Activated CD8-positive, alpha-beta T cell treated with anti-CD3 and anti-CD28 coated beads, Interleukin-2, amount 10 ng/mL, durations not matched to agents 7 days and 5 days (primary cell): ENCODE measurements around the gene SPATA17. TPM values are rescaled to one million over a fixed set of nuclear protein-coding genes. Genes with fewer than 3 reads are reported as not detected.

Experiments
- ATAC-seq: fragments of 150-1000 bp; cut with Tn5 transposase; one replicate; pipeline ENCODE4 v1.10.0; 2021; ENCODE audit warnings: moderate library complexity
- CTCF ChIA-PET: fragments of 350-600 bp; sonication (Branson Sonifier 250); formaldehyde crosslinking; loops from one replicate; lab custom pipeline; 2021; ENCODE audit warnings: antibody characterized with exemption; lab: Charles Lee
- POLR2A ChIA-PET: fragments of 350-600 bp; sonication (Branson Sonifier 250); formaldehyde crosslinking; loops from one replicate; lab custom pipeline; 2021; ENCODE audit warnings: antibody characterized with exemption; lab: Charles Lee
- DNase-seq: peaks from one replicate; pipeline ENCODE4 v3.0.0-alpha.2; 2020
- H3K27ac Mint-ChIP-seq: one replicate; pipeline ENCODE4 v1.8.0; 2021; ENCODE audit warnings: mild to moderate bottlenecking, mixed read lengths
- H3K27me3 Mint-ChIP-seq: one replicate; pipeline ENCODE4 v1.8.0; 2021; ENCODE audit warnings: low read depth, mixed read lengths
- H3K36me3 Mint-ChIP-seq: one replicate; pipeline ENCODE4 v1.8.0; 2021; ENCODE audit warnings: low read depth, mixed read lengths
- H3K4me1 Mint-ChIP-seq: one replicate; pipeline ENCODE4 v1.8.0; 2021; ENCODE audit warnings: low read depth, mixed read lengths
- H3K4me3 Mint-ChIP-seq: one replicate; pipeline ENCODE4 v1.8.0; 2021; ENCODE audit warnings: mild to moderate bottlenecking, mixed read lengths
- H3K9me3 Mint-ChIP-seq: one replicate; pipeline ENCODE4 v1.8.0; 2022; ENCODE audit warnings: mixed read lengths; ENCODE audit not compliant: insufficient read depth
- total RNA-seq, 2 experiments: library from RNA; stranded (reverse); gene quantifications; one replicate each; pipeline ENCODE4 v1.2.3, GENCODE V29; 2021

SPATA17 gene
- total RNA-seq, 2 experiments from 2014 or later: not detected

DNA sequence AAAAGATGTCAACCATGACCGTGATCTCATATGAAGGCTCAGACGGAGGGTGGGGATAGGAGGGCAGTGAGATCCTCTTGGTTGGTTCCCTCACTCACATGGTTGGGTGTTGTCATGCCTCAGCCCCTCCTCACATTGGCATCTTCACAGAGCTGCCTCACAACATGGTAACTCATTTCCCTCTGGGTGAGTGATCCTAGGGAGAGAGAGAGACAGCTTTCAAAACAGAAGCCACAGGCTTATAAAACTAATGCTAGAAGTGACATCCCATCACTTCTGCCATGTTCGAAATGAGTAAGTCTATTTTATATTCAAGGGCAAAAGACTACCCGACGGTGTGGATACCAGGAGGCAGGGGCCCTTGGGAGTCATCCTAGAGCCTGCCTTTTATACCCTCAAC is 145.5 kb downstream of the SPATA17 start:
- H3K27ac Mint-ChIP-seq: no peak overlapping the region
- no peak overlapping the region for H3K4me3 Mint-ChIP-seq
- no peaks in the 10 kb centered on the region for H3K9me3 Mint-ChIP-seq
- ATAC-seq (no peak), DNase-seq (no peak)
- no peaks in the 10 kb centered on the region for H3K4me1 Mint-ChIP-seq
- no peaks in the 10 kb centered on the region for H3K27me3 Mint-ChIP-seq
- no peaks in the 10 kb centered on the region for H3K36me3 Mint-ChIP-seq
- ChIA-PET POLR2A (no interaction called here), CTCF (no interaction called here)

- ChIA-PET CTCF (no interaction called here), POLR2A (no interaction called here)
- DNase-seq (no peak), ATAC-seq (no peak)
- no peaks in the 10 kb centered on the region for H3K9me3 Mint-ChIP-seq
- no peaks in the 10 kb centered on the region for H3K4me1 Mint-ChIP-seq
- no peaks in the 10 kb centered on the region for H3K36me3 Mint-ChIP-seq
- H3K27me3 Mint-ChIP-seq: no peaks in the 10 kb centered on the region
- no peak overlapping the region for H3K4me3 Mint-ChIP-seq
- H3K27ac Mint-ChIP-seq: no peak overlapping the region
Observed at GRCh38 chr1:217781056-217781455, 149.9 kb downstream of the SPATA17 start.

DNA sequence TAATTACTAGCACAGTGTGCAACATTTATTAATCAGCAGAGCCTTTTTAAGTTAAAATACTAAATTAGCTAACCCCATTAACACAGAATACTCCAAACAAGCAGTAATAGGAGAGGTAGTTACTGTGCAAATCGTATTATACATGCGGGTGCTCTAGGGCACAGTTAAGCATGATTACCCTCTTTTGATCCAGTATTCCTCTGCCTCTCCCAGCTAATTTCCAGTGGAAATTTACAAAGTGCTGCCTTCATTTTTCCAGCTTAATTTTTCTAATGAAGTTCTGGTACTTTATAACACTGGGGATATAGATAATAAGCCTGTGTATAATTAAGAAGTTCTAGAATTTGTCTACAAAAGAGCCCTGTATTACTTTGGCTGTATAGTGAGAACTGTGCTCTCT is 159.9 kb downstream of the SPATA17 start:
- ChIA-PET POLR2A (no interaction called here), CTCF (no interaction called here)
- Mint-ChIP-seq H3K4me3 (no peak overlapping the region), H3K27ac (no peak overlapping the region), H3K4me1 (no peaks in the 10 kb centered on the region), H3K27me3 (no peaks in the 10 kb centered on the region), H3K9me3 (no peaks in the 10 kb centered on the region), H3K36me3 (no peaks in the 10 kb centered on the region)
- no peak for ATAC-seq
- no peak for DNase-seq

DNA sequence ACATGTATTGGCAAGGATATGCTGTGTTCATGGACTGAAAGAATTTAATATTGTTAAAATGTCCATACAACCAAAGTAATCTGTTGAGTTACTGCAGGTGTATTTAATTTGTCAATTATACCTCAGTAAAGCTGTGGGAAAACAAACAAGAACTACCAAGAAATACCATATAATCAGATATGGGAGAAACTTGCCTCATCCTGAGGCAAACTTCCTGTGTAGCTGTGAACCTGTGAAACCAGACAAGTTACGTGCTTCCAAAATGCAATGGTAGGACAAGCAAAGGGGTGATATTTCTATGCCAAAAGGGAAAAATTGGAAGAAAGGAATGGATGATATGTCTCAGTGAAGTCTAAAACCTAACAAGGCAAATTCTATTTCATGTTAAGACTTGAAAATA is 174.6 kb downstream of the SPATA17 start:
- H3K4me3 Mint-ChIP-seq: no peak overlapping the region
- ATAC-seq (no peak), DNase-seq (no peak)
- H3K4me1 Mint-ChIP-seq: no peaks in the 10 kb centered on the region
- H3K9me3 Mint-ChIP-seq: no peaks in the 10 kb centered on the region
- ChIA-PET CTCF (no interaction called here), POLR2A (no interaction called here)
- H3K27ac Mint-ChIP-seq: no peak overlapping the region
- no peaks in the 10 kb centered on the region for H3K27me3 Mint-ChIP-seq
- H3K36me3 Mint-ChIP-seq: no peaks in the 10 kb centered on the region

DNA sequence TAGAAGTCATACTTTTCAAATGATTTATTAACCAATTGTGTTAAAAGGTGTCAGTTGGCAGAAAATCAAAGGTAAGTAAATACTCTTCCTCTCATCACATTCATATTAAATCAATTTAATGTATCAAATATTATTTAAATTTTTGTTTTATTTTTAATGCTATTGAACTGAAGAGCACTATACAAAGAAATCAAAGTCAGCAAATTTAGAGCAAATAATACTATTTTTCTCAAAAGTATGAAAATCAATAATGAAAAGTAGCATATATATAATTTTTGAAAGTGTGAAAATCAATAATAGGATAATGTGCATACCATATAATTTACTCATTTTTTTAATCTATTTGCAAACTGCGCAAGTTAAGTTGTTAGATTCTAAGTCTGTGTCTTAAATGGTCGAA is 181.0 kb downstream of the SPATA17 start:
- ChIA-PET POLR2A (no interaction called here), CTCF (no interaction called here)
- no peak for DNase-seq
- H3K4me1 Mint-ChIP-seq: no peaks in the 10 kb centered on the region
- no peak overlapping the region for H3K4me3 Mint-ChIP-seq
- H3K27me3 Mint-ChIP-seq: no peaks in the 10 kb centered on the region
- peaks cover 3% of the 10 kb centered on the region for H3K9me3 Mint-ChIP-seq
- no peak for ATAC-seq
- H3K36me3 Mint-ChIP-seq: no peaks in the 10 kb centered on the region
- H3K27ac Mint-ChIP-seq: no peak overlapping the region

- ATAC-seq (no peak), DNase-seq (no peak)
- Mint-ChIP-seq H3K9me3 (peaks cover 10% of the 10 kb centered on the region), H3K4me3 (no peak overlapping the region), H3K27me3 (no peaks in the 10 kb centered on the region), H3K4me1 (no peaks in the 10 kb centered on the region), H3K36me3 (no peaks in the 10 kb centered on the region), H3K27ac (no peak overlapping the region)
- ChIA-PET POLR2A (no interaction called here), CTCF (no interaction called here)
Observed at GRCh38 chr1:217813031-217813430, 181.9 kb downstream of the SPATA17 start.

DNA sequence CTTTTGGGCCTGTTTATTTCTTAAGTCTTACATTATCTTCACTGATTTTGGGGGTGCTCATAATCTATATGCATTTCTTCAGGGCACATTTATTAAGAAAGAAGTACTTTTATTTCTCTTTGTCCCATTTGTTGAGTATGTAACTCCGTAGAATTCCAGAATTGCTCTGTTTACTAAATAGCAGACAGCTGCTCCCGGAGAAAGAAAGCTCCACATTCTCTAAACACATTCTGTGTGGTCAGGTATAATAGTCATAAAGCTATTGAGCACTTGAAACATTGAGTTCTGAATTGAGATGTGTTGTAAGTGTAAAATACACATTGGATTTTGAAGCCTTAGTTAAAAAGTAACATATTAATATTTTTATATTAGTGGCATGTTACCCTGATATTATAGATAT is 206.5 kb downstream of the SPATA17 start:
- Mint-ChIP-seq H3K27me3 (no peaks in the 10 kb centered on the region), H3K4me1 (no peaks in the 10 kb centered on the region), H3K9me3 (no peaks in the 10 kb centered on the region), H3K36me3 (no peaks in the 10 kb centered on the region), H3K27ac (no peak overlapping the region), H3K4me3 (no peak overlapping the region)
- ChIA-PET CTCF (no interaction called here), POLR2A (no interaction called here)
- ATAC-seq: no peak
- no peak for DNase-seq

DNA sequence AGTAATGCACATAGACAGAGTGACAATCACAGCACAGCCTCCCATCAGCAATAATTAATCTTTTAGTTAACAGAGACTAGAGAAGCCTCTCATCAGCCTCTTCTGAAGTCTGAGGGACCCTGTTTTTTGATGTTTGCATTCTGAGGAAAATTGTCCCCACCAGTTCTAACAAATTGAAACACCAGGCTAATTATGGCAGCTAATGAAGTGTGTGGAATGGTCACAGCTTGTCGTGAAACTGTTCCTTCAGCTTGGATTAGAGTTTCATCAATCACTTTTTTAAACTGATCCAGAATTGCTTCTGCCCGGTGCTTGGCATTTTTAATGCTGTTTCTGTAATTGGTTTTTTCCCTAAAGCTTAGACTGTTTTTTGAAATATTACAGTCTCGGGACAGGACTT is 208.0 kb downstream of the SPATA17 start:
- Mint-ChIP-seq H3K4me1 (no peaks in the 10 kb centered on the region), H3K9me3 (no peaks in the 10 kb centered on the region), H3K27ac (no peak overlapping the region), H3K4me3 (no peak overlapping the region), H3K36me3 (no peaks in the 10 kb centered on the region), H3K27me3 (no peaks in the 10 kb centered on the region)
- ChIA-PET POLR2A (no interaction called here), CTCF (no interaction called here)
- ATAC-seq (no peak), DNase-seq (no peak)

DNA sequence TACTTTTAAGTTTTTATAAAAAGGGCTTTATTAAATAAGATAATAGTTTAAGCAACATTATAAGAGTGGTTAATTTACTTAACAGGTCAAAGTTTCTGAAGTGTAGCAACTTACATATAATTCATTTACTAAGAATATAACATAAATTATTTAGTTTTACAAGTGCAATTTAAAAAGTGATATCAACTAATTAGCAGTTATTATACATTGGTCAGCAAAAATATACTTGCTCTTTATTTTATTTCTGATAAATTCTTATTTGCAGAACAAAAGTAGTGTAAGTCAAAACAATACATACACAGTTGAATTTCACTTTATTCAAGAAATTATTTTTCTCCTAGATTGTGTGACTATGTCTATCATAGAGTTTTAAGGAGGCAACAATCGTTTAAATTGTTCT is 215.6 kb downstream of the SPATA17 start:
- Mint-ChIP-seq H3K4me3 (no peak overlapping the region), H3K27ac (no peak overlapping the region), H3K4me1 (no peaks in the 10 kb centered on the region), H3K27me3 (no peaks in the 10 kb centered on the region), H3K36me3 (no peaks in the 10 kb centered on the region), H3K9me3 (no peaks in the 10 kb centered on the region)
- CTCF ChIA-PET: no interaction called here
- ATAC-seq (no peak), DNase-seq (no peak)
- POLR2A ChIA-PET: no interaction called here

DNA sequence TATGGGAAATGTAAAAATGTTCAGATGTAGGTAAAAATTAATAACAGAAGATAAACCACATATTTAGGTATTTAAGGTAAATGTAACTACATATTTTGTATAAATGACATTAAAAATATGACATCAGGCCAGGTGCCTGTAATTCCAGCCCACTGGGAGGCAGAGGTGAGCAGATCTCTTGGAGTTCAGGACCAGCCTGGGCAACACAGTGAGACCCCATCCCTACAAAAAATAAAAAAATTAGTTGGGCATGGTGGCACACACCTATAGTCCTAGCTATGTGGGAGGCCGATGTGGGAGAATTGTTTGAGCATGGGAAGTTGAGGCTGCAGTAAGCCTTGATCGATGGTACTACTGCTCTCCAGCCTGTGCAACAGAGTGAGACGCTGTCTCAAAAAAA is 216.5 kb downstream of the SPATA17 start:
- DNase-seq (no peak), ATAC-seq (no peak)
- Mint-ChIP-seq H3K27ac (no peak overlapping the region), H3K9me3 (no peaks in the 10 kb centered on the region), H3K36me3 (no peaks in the 10 kb centered on the region), H3K4me3 (no peak overlapping the region), H3K27me3 (no peaks in the 10 kb centered on the region), H3K4me1 (no peaks in the 10 kb centered on the region)
- CTCF ChIA-PET: no interaction called here
- POLR2A ChIA-PET: no interaction called here

GRCh38 chr1:217856342-217857034 is 225.3 kb downstream of the SPATA17 start:
- H3K27ac Mint-ChIP-seq: no peak overlapping the region
- H3K9me3 Mint-ChIP-seq: no peaks in the 10 kb centered on the region
- CTCF ChIA-PET: no interaction called here
- H3K4me1 Mint-ChIP-seq: no peaks in the 10 kb centered on the region
- ATAC-seq (no peak), DNase-seq (no peak)
- POLR2A ChIA-PET: no interaction called here
- H3K36me3 Mint-ChIP-seq: no peaks in the 10 kb centered on the region
- no peak overlapping the region for H3K4me3 Mint-ChIP-seq
- no peaks in the 10 kb centered on the region for H3K27me3 Mint-ChIP-seq

DNA sequence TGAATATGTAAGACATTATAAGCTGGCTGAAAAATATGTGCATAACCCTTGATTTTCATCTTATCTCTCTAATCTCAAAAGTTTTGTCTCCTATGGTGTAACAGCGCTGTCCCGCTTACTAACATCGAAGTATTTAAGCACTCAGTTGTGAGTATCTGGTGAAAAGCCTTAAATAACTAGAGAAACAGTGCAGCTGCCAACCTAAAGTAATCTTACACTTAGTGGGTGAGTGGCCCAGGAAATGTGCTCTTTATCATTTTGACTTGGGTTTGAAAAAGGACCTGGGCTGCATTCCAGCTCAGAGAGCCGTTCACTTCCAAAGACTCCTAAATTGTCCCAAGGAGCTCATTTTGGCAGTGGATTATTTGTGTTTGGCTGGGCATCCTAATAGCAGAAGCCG is 225.9 kb downstream of the SPATA17 start:
- Mint-ChIP-seq H3K27ac (no peak overlapping the region), H3K9me3 (no peaks in the 10 kb centered on the region), H3K27me3 (no peaks in the 10 kb centered on the region), H3K4me3 (no peak overlapping the region), H3K4me1 (no peaks in the 10 kb centered on the region), H3K36me3 (no peaks in the 10 kb centered on the region)
- DNase-seq: no peak
- ChIA-PET CTCF (no interaction called here), POLR2A (no interaction called here)
- no peak for ATAC-seq

DNA sequence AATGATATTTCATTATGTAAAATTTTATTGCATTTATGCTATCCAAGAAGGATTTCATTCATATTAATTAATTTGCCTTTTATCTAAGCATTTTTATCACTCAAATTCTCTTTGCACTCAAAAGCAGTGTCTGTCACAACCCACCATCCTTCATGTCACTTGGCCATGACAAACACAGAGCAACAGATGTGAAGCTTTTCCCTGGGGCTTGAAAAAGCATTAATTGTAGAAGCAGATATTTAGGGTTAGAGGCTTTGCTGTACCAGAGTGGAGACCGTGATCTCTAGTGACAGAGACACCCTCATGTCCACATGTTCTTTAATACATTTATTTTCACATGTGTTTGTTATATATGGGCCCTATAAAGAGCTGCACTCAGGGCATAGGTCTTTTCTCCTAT is 230.5 kb downstream of the SPATA17 start:
- no peak for DNase-seq
- Mint-ChIP-seq H3K27ac (no peak overlapping the region), H3K9me3 (no peaks in the 10 kb centered on the region), H3K27me3 (no peaks in the 10 kb centered on the region), H3K36me3 (no peaks in the 10 kb centered on the region), H3K4me3 (no peak overlapping the region), H3K4me1 (no peaks in the 10 kb centered on the region)
- ATAC-seq: no peak
- ChIA-PET CTCF (no interaction called here), POLR2A (no interaction called here)
